ENCODE results near the gene HNF4A.

DNA sequence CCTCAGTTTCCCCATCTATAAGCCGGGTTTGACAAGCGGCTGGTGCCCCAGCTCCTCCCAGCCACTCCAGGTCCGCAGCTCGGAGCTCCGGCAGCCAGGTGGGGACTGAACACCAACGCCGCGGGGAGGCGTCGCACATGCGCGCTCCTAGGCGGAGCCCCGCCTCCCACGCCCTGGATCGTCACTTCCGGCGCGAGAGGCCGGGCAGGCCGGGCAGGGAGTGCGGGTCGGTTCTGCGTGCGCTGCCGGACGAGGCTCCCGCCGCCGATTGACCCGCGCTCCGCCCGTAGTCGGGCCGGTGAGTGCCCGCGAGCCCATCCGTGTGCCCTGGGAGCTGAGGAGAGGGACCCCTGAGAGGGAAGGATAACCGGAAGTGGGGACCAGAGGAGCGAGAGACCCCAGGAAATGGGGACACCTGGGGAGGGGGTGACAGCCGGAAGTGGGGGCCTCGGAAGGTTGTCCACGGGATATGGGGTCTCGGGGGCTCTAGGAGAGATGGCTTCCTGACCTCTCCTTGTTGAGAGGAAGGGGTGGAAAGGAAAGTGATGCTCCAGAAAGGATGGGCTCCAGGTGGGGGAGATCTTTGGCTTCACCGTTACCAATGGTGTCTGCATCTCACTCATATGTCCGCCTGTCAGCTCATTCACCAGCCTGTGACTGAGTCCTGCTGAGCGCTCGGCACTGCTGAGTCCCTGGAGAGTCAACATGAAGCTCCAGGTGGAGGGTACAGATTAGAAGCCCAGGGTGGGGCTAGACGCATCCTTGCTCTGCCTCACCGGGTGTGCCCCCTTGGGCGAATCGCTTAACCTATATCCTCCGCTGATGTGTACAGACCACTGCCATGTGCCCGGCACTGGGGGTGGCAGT is 120.4 kb downstream of the HNF4A start, which contains the start of gene TTPAL:
- TF ChIP-seq, protein P1, sequence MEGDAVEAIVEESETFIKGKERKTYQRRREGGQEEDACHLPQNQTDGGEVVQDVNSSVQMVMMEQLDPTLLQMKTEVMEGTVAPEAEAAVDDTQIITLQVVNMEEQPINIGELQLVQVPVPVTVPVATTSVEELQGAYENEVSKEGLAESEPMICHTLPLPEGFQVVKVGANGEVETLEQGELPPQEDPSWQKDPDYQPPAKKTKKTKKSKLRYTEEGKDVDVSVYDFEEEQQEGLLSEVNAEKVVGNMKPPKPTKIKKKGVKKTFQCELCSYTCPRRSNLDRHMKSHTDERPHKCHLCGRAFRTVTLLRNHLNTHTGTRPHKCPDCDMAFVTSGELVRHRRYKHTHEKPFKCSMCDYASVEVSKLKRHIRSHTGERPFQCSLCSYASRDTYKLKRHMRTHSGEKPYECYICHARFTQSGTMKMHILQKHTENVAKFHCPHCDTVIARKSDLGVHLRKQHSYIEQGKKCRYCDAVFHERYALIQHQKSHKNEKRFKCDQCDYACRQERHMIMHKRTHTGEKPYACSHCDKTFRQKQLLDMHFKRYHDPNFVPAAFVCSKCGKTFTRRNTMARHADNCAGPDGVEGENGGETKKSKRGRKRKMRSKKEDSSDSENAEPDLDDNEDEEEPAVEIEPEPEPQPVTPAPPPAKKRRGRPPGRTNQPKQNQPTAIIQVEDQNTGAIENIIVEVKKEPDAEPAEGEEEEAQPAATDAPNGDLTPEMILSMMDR (IDR thresholded peaks at IDR 0.05) = no peak
- TF ChIP-seq, protein P2, sequence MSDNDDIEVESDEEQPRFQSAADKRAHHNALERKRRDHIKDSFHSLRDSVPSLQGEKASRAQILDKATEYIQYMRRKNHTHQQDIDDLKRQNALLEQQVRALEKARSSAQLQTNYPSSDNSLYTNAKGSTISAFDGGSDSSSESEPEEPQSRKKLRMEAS (CRISPR knock-in tag; IDR thresholded peaks at IDR 0.05) = peak; percentile 86; the same call in 1 of the 2 replicates
- TF ChIP-seq, protein P3, sequence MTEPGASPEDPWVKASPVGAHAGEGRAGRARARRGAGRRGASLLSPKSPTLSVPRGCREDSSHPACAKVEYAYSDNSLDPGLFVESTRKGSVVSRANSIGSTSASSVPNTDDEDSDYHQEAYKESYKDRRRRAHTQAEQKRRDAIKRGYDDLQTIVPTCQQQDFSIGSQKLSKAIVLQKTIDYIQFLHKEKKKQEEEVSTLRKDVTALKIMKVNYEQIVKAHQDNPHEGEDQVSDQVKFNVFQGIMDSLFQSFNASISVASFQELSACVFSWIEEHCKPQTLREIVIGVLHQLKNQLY (CRISPR knock-in tag; IDR thresholded peaks at IDR 0.05) = no peak
- no peak for TF ChIP-seq FOXJ3 (CRISPR knock-in tag; IDR thresholded peaks at IDR 0.05; ENCODE audit: borderline replicate concordance)
- TF ChIP-seq NFYB (CRISPR knock-in tag; conservative IDR thresholded peaks at IDR 0.05; ENCODE audit: low read depth) = no peak
- TF ChIP-seq, protein P4, sequence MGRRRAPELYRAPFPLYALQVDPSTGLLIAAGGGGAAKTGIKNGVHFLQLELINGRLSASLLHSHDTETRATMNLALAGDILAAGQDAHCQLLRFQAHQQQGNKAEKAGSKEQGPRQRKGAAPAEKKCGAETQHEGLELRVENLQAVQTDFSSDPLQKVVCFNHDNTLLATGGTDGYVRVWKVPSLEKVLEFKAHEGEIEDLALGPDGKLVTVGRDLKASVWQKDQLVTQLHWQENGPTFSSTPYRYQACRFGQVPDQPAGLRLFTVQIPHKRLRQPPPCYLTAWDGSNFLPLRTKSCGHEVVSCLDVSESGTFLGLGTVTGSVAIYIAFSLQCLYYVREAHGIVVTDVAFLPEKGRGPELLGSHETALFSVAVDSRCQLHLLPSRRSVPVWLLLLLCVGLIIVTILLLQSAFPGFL (CRISPR knock-in tag; IDR thresholded peaks at IDR 0.05; ENCODE audit: borderline replicate concordance) = no peak
- 0 out of 2 replicates have a peak, but pooled peaks have one; percentile 33 for TF ChIP-seq FOXP1 (CRISPR knock-in tag; IDR thresholded peaks at IDR 0.05; ENCODE audit: borderline replicate concordance)
- TF ChIP-seq, protein P5, sequence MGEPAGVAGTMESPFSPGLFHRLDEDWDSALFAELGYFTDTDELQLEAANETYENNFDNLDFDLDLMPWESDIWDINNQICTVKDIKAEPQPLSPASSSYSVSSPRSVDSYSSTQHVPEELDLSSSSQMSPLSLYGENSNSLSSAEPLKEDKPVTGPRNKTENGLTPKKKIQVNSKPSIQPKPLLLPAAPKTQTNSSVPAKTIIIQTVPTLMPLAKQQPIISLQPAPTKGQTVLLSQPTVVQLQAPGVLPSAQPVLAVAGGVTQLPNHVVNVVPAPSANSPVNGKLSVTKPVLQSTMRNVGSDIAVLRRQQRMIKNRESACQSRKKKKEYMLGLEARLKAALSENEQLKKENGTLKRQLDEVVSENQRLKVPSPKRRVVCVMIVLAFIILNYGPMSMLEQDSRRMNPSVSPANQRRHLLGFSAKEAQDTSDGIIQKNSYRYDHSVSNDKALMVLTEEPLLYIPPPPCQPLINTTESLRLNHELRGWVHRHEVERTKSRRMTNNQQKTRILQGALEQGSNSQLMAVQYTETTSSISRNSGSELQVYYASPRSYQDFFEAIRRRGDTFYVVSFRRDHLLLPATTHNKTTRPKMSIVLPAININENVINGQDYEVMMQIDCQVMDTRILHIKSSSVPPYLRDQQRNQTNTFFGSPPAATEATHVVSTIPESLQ (CRISPR knock-in tag; IDR thresholded peaks at IDR 0.05) = no peak
- TF ChIP-seq ESRRA (CRISPR knock-in tag; IDR thresholded peaks at IDR 0.05; ENCODE audit: borderline replicate concordance) = 0 out of 2 replicates have a peak, but pooled peaks have one; percentile 18
- TF ChIP-seq, protein P6, sequence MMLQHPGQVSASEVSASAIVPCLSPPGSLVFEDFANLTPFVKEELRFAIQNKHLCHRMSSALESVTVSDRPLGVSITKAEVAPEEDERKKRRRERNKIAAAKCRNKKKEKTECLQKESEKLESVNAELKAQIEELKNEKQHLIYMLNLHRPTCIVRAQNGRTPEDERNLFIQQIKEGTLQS (CRISPR knock-in tag; conservative IDR thresholded peaks at IDR 0.05) = no peak
- TF ChIP-seq, protein P7, sequence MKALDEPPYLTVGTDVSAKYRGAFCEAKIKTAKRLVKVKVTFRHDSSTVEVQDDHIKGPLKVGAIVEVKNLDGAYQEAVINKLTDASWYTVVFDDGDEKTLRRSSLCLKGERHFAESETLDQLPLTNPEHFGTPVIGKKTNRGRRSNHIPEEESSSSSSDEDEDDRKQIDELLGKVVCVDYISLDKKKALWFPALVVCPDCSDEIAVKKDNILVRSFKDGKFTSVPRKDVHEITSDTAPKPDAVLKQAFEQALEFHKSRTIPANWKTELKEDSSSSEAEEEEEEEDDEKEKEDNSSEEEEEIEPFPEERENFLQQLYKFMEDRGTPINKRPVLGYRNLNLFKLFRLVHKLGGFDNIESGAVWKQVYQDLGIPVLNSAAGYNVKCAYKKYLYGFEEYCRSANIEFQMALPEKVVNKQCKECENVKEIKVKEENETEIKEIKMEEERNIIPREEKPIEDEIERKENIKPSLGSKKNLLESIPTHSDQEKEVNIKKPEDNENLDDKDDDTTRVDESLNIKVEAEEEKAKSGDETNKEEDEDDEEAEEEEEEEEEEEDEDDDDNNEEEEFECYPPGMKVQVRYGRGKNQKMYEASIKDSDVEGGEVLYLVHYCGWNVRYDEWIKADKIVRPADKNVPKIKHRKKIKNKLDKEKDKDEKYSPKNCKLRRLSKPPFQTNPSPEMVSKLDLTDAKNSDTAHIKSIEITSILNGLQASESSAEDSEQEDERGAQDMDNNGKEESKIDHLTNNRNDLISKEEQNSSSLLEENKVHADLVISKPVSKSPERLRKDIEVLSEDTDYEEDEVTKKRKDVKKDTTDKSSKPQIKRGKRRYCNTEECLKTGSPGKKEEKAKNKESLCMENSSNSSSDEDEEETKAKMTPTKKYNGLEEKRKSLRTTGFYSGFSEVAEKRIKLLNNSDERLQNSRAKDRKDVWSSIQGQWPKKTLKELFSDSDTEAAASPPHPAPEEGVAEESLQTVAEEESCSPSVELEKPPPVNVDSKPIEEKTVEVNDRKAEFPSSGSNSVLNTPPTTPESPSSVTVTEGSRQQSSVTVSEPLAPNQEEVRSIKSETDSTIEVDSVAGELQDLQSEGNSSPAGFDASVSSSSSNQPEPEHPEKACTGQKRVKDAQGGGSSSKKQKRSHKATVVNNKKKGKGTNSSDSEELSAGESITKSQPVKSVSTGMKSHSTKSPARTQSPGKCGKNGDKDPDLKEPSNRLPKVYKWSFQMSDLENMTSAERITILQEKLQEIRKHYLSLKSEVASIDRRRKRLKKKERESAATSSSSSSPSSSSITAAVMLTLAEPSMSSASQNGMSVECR (CRISPR knock-in tag; IDR thresholded peaks at IDR 0.05; ENCODE audit: borderline replicate concordance) = no peak; the same call in 1 of the 2 replicates
- TF ChIP-seq ZNF263 (CRISPR knock-in tag; IDR thresholded peaks at IDR 0.05; ENCODE audit: low read depth) = no peak
- TF ChIP-seq, protein P8, sequence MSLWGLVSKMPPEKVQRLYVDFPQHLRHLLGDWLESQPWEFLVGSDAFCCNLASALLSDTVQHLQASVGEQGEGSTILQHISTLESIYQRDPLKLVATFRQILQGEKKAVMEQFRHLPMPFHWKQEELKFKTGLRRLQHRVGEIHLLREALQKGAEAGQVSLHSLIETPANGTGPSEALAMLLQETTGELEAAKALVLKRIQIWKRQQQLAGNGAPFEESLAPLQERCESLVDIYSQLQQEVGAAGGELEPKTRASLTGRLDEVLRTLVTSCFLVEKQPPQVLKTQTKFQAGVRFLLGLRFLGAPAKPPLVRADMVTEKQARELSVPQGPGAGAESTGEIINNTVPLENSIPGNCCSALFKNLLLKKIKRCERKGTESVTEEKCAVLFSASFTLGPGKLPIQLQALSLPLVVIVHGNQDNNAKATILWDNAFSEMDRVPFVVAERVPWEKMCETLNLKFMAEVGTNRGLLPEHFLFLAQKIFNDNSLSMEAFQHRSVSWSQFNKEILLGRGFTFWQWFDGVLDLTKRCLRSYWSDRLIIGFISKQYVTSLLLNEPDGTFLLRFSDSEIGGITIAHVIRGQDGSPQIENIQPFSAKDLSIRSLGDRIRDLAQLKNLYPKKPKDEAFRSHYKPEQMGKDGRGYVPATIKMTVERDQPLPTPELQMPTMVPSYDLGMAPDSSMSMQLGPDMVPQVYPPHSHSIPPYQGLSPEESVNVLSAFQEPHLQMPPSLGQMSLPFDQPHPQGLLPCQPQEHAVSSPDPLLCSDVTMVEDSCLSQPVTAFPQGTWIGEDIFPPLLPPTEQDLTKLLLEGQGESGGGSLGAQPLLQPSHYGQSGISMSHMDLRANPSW (CRISPR knock-in tag; conservative IDR thresholded peaks at IDR 0.05; ENCODE audit: low read depth) = no peak
